Endothelial cell (in vitro differentiated cells): ENCODE measurements around the gene MRPL48. TPM values are rescaled to one million over a fixed set of nuclear protein-coding genes. Genes with fewer than 3 reads are reported as not detected.

Experiments used
- DNase-seq: peaks from one replicate; pipeline ENCODE4 v3.0.0; 2021; ENCODE audit warnings: low spot score
- H3K27ac Mint-ChIP-seq: one replicate; pipeline ENCODE4 v1.8.0; 2021; ENCODE audit warnings: mixed read lengths, inconsistent platforms; ENCODE audit not compliant: unreplicated experiment
- H3K27me3 Mint-ChIP-seq: one replicate; pipeline ENCODE4 v1.8.0; 2021; ENCODE audit warnings: mild to moderate bottlenecking, moderate library complexity, mixed read lengths, inconsistent platforms; ENCODE audit not compliant: unreplicated experiment
- H3K36me3 Mint-ChIP-seq: one replicate; pipeline ENCODE4 v1.8.0; 2021; ENCODE audit warnings: mild to moderate bottlenecking, low read depth, mixed read lengths, inconsistent platforms; ENCODE audit not compliant: unreplicated experiment
- H3K4me1 Mint-ChIP-seq: one replicate; pipeline ENCODE4 v1.8.0; 2021; ENCODE audit warnings: mild to moderate bottlenecking, mixed read lengths, inconsistent platforms; ENCODE audit not compliant: unreplicated experiment
- H3K4me3 Mint-ChIP-seq: one replicate; pipeline ENCODE4 v1.8.0; 2021; ENCODE audit warnings: mild to moderate bottlenecking, mixed read lengths, inconsistent platforms; ENCODE audit not compliant: unreplicated experiment
- H3K9me3 Mint-ChIP-seq: one replicate; pipeline ENCODE4 v1.8.0; 2021; ENCODE audit warnings: mixed read lengths, inconsistent platforms; ENCODE audit not compliant: unreplicated experiment
- CTCF ChIP-seq: fragments of 200-600 bp; sonication (generic); IDR thresholded peaks from one replicate; pipeline ENCODE4 v1.5.0; 2021; ENCODE audit warnings: antibody characterized with exemption; ENCODE audit not compliant: unreplicated experiment
- total RNA-seq: library from RNA; stranded (reverse); fragmentation: NEBNext Ultra II Directional; extraction: Animal tissue kit (Norgen Biotek cat#: 25700); gene quantifications from one replicate; pipeline ENCODE4 v1.2.1, GENCODE V29; 2021; ENCODE audit not compliant: unreplicated experiment

Gene MRPL48
- total RNA-seq, 1 donor from 2014 or later = 21.7 TPM

GRCh38 chr11:73792584-73792983 is 4.9 kb downstream of the MRPL48 start:
- Mint-ChIP-seq H3K4me3 (no peak overlapping the region), H3K27ac (no peak overlapping the region), H3K36me3 (peaks cover 3% of the 10 kb centered on the region), H3K4me1 (peaks cover 6% of the 10 kb centered on the region), H3K27me3 (peaks cover 3% of the 10 kb centered on the region), H3K9me3 (no peaks in the 10 kb centered on the region)
- TF ChIP-seq CTCF = no peak
- no peak for DNase-seq

- Mint-ChIP-seq H3K36me3 (no peaks in the 10 kb centered on the region), H3K27ac (no peak overlapping the region), H3K27me3 (no peaks in the 10 kb centered on the region), H3K9me3 (no peaks in the 10 kb centered on the region), H3K4me1 (peaks cover 3% of the 10 kb centered on the region), H3K4me3 (no peak overlapping the region)
- DNase-seq = no peak
- TF ChIP-seq CTCF = no peak
Observed at GRCh38 chr11:73795925-73796632, 8.4 kb downstream of the MRPL48 start.

GRCh38 chr11:73797457-73797856 is 9.8 kb downstream of the MRPL48 start:
- Mint-ChIP-seq H3K27ac (no peak overlapping the region), H3K27me3 (no peaks in the 10 kb centered on the region), H3K36me3 (no peaks in the 10 kb centered on the region), H3K4me1 (peaks cover 3% of the 10 kb centered on the region), H3K9me3 (no peaks in the 10 kb centered on the region), H3K4me3 (no peak overlapping the region)
- DNase-seq = no peak
- no peak for TF ChIP-seq CTCF

GRCh38 chr11:73800276-73800806 is 12.7 kb downstream of the MRPL48 start:
- Mint-ChIP-seq H3K36me3 (no peaks in the 10 kb centered on the region), H3K27me3 (no peaks in the 10 kb centered on the region), H3K4me1 (no peaks in the 10 kb centered on the region), H3K4me3 (no peak overlapping the region), H3K27ac (no peak overlapping the region), H3K9me3 (no peaks in the 10 kb centered on the region)
- DNase-seq = no peak
- TF ChIP-seq CTCF = no peak

GRCh38 chr11:73801136-73801535 is 13.5 kb downstream of the MRPL48 start:
- Mint-ChIP-seq H3K27ac (no peak overlapping the region), H3K4me1 (no peaks in the 10 kb centered on the region), H3K9me3 (no peaks in the 10 kb centered on the region), H3K4me3 (no peak overlapping the region), H3K27me3 (no peaks in the 10 kb centered on the region), H3K36me3 (no peaks in the 10 kb centered on the region)
- no peak for TF ChIP-seq CTCF
- no peak for DNase-seq
